ENCODE results near the gene PXMP2.

PXMP2 gene

GRCh38 chr12:132675757-132676432 lies 11.5 kb upstream of the PXMP2 start:
- TF ChIP-seq, protein P1, sequence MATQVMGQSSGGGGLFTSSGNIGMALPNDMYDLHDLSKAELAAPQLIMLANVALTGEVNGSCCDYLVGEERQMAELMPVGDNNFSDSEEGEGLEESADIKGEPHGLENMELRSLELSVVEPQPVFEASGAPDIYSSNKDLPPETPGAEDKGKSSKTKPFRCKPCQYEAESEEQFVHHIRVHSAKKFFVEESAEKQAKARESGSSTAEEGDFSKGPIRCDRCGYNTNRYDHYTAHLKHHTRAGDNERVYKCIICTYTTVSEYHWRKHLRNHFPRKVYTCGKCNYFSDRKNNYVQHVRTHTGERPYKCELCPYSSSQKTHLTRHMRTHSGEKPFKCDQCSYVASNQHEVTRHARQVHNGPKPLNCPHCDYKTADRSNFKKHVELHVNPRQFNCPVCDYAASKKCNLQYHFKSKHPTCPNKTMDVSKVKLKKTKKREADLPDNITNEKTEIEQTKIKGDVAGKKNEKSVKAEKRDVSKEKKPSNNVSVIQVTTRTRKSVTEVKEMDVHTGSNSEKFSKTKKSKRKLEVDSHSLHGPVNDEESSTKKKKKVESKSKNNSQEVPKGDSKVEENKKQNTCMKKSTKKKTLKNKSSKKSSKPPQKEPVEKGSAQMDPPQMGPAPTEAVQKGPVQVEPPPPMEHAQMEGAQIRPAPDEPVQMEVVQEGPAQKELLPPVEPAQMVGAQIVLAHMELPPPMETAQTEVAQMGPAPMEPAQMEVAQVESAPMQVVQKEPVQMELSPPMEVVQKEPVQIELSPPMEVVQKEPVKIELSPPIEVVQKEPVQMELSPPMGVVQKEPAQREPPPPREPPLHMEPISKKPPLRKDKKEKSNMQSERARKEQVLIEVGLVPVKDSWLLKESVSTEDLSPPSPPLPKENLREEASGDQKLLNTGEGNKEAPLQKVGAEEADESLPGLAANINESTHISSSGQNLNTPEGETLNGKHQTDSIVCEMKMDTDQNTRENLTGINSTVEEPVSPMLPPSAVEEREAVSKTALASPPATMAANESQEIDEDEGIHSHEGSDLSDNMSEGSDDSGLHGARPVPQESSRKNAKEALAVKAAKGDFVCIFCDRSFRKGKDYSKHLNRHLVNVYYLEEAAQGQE (IDR thresholded peaks at IDR 0.05; ENCODE audit: insufficient replicate concordance, low read depth): no peak
- no peak for TF ChIP-seq SPI1 (IDR thresholded peaks at IDR 0.05; ENCODE audit: borderline replicate concordance, low read depth)
- TF ChIP-seq GABPA (IDR thresholded peaks at IDR 0.05; ENCODE audit: low read depth): no peak
- TF ChIP-seq POLR2AphosphoS5 (IDR thresholded peaks at IDR 0.05; ENCODE audit: low read depth): no peak
- TF ChIP-seq, protein P2, sequence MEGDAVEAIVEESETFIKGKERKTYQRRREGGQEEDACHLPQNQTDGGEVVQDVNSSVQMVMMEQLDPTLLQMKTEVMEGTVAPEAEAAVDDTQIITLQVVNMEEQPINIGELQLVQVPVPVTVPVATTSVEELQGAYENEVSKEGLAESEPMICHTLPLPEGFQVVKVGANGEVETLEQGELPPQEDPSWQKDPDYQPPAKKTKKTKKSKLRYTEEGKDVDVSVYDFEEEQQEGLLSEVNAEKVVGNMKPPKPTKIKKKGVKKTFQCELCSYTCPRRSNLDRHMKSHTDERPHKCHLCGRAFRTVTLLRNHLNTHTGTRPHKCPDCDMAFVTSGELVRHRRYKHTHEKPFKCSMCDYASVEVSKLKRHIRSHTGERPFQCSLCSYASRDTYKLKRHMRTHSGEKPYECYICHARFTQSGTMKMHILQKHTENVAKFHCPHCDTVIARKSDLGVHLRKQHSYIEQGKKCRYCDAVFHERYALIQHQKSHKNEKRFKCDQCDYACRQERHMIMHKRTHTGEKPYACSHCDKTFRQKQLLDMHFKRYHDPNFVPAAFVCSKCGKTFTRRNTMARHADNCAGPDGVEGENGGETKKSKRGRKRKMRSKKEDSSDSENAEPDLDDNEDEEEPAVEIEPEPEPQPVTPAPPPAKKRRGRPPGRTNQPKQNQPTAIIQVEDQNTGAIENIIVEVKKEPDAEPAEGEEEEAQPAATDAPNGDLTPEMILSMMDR (IDR thresholded peaks at IDR 0.05; ENCODE audit: insufficient read depth, low read length): no peak
- no peak for DNase-seq (ENCODE audit: low read depth in 1 of 2, low spot score in 1 of 2)
- Histone ChIP-seq H3K4me3 (replicated peaks; ENCODE audit: insufficient read depth, low read length) (no peak overlapping the region), H3K27me3 (ENCODE audit: insufficient read depth, poor library complexity, severe bottlenecking) (no peaks in the 10 kb centered on the region), H3K27ac (replicated peaks) (no peak overlapping the region)

DNA sequence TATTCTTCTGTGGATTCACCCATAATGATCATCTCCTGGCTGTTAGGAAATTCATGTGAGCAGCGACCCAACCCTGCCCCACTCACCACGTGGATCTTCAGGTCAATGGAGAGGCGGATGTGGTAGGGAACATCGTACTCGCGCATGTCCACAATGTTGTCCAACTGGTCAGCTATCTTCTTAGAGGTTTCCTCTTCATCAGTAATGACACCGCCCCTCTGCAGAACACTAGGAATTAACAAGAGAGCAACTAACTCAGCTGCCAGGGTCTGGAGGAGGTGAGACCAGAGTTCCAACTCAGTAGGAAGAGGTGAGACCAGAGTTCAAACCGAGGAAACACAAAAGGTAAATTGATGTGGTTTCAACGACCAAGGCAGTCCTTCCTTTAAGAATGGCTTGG lies 9.9 kb upstream of the PXMP2 start:
- DNase-seq (ENCODE audit: low read depth in 1 of 2, low spot score in 1 of 2): no peak
- TF ChIP-seq SPI1 (IDR thresholded peaks at IDR 0.05; ENCODE audit: borderline replicate concordance, low read depth) (no peak), POLR2AphosphoS5 (IDR thresholded peaks at IDR 0.05; ENCODE audit: low read depth) (no peak), GABPA (IDR thresholded peaks at IDR 0.05; ENCODE audit: low read depth) (no peak)
- TF ChIP-seq, protein P1 (IDR thresholded peaks at IDR 0.05; ENCODE audit: insufficient replicate concordance, low read depth): no peak
- TF ChIP-seq, protein P2 (IDR thresholded peaks at IDR 0.05; ENCODE audit: insufficient read depth, low read length): no peak
- Histone ChIP-seq H3K4me3 (replicated peaks; ENCODE audit: insufficient read depth, low read length) (no peak overlapping the region), H3K27me3 (ENCODE audit: insufficient read depth, poor library complexity, severe bottlenecking) (no peaks in the 10 kb centered on the region), H3K27ac (replicated peaks) (no peak overlapping the region)

- DNase-seq (ENCODE audit: low read depth in 1 of 2, low spot score in 1 of 2): no peak
- Histone ChIP-seq H3K4me3 (replicated peaks; ENCODE audit: insufficient read depth, low read length) (no peak overlapping the region), H3K27me3 (ENCODE audit: insufficient read depth, poor library complexity, severe bottlenecking) (no peaks in the 10 kb centered on the region), H3K27ac (replicated peaks) (no peak overlapping the region)
- TF ChIP-seq, protein P1 (IDR thresholded peaks at IDR 0.05; ENCODE audit: insufficient replicate concordance, low read depth): no peak
- TF ChIP-seq POLR2AphosphoS5 (IDR thresholded peaks at IDR 0.05; ENCODE audit: low read depth) (no peak), GABPA (IDR thresholded peaks at IDR 0.05; ENCODE audit: low read depth) (no peak), SPI1 (IDR thresholded peaks at IDR 0.05; ENCODE audit: borderline replicate concordance, low read depth) (no peak)
- TF ChIP-seq, protein P2 (IDR thresholded peaks at IDR 0.05; ENCODE audit: insufficient read depth, low read length): no peak
Observed at GRCh38 chr12:132685400-132685799, 2.0 kb upstream of the PXMP2 start.

Data from HL-60 (cell line).